Tongue (tissue), 2 donors: ENCODE data around the gene LIMCH1. TPM values are rescaled to one million over a fixed set of nuclear protein-coding genes. Genes with fewer than 3 reads are reported as not detected.

ENCODE experiments used
- DNase-seq: peaks from one replicate; pipeline ENCODE4 v3.0.0-alpha.2; 2015
- total RNA-seq: library from RNA; depleted of rRNA; stranded (reverse); fragments of >200 nt; gene quantifications from one replicate; pipeline ENCODE4 v1.2.3, GENCODE V29; 2014

LIMCH1 gene
- total RNA-seq, 1 donor from 2014 or later, result 177 TPM

DNA sequence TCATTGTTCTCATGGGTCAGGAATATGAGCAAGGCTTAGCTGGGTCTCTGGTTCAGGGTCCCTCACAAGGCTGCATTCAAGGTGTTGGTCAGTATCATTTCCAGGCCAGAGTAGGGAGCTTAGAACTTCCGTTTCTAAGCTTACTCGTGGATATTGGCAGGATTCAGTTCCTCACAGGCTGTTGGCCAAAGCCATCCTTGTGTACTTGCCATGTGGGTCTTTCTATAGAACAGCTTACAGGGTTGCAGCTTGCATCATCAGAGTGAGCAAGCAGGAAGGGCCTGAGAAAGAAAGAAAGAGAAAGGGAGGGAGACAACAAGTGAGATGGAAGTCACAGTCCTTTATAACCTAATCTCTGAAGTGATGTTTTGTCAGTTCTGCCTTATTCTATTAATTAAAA is 5.1 kb upstream of the LIMCH1 start:
- no peak for DNase-seq

DNA sequence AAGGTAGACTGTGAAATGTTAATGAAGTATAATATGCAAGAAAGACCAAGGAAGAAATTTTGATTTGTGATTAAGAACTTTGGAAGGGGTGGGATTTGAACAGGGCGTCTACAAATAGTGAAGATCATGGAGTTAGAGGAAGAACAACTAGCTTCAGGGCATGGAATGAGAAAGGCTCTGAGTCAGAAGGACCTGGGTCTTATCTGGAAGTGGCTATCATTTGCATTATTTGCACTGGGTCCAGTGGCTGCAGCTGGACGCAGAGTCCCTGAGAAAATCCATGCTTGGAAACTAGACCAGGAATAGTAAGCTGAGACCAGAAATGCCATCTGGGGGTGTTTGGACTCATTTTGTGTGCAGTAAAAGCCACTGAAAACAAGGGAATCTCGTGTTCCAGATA is 4.3 kb upstream of the LIMCH1 start:
- no peak for DNase-seq

DNA sequence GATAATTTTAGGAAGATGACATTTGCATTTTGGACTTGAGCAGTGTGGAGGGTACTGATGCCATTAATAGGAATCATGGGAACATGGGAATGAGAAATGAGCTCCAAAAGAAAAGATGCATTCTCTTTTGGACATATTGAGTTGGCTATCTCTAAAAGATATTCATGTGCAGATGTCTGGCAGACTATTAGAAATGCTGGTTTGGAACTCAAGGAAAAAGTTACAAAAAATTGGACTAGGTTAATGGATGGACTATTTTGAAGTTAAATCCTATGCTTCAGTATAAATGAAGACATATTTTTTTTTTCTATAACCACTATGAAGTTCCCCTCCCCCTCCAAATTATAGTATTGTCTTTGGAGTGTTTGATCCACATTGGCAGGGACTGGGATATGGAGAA is 3.6 kb upstream of the LIMCH1 start:
- no peak for DNase-seq

DNA sequence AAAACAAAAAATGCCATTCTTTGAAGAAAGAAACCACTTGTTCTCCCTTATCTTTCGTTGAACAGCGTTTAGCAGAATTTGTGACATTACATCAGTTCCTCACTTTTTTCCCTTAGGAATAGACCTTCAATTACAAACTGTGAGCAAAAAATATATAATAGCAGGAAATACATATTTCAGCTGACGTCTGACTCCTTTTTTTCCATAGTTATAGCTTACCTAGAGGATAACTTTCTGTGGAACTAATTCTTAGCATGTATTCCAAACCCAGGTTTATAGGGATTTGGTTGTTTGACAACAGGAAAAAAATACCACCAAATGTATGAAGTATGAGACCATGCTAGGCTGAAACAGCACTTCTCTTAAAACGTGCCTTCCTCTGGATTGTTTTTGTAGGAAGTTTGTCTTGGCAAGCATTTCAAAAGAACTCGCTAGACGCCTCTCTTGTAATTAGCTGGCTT is 2.0 kb upstream of the LIMCH1 start:
- peak; percentile 48 for DNase-seq

DNA sequence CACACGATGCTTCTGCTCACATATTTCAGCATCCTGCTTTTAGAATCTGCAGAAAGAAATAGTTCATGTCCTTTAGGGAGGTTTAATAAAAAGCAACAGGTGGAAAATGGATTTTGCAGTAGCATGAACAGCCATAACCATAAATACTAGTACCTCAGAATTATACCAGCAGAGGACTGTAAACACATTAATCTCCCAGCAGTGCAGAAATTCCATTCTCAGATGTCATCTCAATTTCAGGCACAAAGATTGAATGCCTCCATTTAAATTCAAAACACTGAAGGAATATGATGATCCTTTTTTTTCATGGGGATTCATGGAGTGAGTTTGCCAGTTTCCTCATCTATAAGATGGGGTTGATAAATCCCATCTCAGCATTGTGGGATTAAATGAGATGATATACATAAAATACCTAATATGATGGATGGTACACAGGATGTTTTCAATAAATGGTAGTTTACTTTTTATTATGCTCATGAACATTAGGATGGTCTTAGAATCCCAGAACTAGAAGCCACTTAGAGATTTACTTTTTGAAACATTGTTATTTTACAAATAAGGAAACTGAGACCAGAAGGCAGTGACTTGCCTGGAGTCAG is 566 bp upstream of the LIMCH1 start:
- DNase-seq, result no peak

DNA sequence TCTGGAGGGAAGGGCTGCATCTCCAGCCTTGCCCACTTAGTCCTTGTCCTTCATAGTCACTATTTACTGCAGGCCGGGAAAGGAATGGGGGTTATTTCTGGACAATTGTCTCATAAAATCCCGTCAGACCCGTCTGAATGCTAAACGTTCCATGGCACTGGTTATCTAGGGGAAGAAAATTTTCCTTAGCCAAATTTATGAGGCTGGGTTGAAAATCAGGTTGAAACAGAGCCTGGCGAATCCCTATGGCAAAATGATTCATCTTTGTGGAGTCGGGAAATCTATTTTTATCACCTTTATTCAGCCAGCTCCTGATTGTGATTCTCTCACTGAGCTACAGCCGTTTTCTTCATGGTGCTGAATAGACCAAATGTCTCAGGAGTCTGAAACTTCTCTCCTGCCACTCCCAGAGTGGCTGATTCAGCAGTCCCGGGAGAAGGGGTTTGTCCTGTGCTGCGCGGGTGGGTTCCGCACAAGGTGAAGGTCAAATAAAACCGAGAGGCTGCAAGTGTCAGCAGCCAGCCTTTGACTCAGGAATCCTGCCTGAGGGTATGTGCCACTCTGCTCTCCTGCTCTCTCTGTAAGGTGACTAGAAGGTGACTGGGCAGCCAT is 1.0 kb downstream of the LIMCH1 start:
- no peak for DNase-seq

DNA sequence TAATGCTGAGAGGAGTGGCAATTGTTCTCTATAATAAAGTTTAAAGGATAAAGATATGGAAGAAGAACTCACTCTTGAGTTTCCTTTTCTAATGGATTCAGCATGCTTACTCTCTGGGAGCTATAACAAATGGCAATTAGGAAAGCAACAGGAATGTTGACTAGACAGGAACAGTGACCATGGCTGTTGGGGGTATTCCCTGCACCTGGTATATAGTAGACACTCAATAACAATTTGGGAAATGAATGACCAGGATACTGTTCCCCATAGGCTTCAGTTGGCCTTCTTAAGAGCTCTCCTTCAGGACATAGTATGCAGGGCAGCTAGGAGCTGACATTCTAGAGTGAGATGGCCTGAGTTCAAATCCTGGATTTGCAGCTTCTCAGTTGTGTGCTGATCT is 1.8 kb downstream of the LIMCH1 start:
- no peak for DNase-seq

DNA sequence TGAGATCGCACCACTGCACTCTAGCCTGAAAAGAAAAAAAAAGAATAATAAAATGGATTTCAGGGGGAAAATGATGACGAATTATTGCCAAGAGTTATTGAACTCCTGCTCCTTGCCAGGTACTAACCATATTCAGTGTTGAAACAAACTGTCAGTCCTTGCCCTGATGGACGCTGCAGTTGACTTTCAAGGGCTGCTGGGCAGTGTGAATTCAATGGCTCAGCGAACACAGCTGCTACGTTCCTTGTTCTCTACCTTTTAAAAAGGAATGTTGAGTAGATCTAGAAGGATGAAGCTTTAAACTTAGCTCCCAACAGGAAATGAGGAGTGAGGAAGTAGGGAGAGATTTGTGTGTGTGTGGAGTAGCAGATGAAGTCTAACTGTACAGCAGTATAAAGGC is 2.7 kb downstream of the LIMCH1 start:
- no peak for DNase-seq

DNA sequence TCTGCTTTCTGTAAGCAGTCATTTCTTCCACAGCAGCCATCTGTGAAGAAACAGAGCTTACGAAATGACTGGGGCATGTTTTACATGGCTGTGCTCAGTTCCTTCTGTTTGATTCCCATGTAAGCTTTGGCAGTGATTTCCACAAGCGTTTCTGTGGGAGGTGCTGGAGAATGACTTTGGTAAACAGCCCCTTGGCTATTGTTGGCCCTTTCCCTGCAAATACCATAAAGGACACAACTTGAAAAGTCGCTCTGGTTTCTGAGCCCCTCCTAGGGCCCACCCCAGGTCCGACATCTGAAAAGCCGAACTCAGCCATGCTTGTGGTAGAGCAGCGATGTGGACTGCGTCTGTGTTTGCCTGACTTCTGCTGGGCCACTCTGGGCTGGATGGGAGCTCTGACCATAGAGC is 3.7 kb downstream of the LIMCH1 start:
- peak; percentile 69 for DNase-seq

DNA sequence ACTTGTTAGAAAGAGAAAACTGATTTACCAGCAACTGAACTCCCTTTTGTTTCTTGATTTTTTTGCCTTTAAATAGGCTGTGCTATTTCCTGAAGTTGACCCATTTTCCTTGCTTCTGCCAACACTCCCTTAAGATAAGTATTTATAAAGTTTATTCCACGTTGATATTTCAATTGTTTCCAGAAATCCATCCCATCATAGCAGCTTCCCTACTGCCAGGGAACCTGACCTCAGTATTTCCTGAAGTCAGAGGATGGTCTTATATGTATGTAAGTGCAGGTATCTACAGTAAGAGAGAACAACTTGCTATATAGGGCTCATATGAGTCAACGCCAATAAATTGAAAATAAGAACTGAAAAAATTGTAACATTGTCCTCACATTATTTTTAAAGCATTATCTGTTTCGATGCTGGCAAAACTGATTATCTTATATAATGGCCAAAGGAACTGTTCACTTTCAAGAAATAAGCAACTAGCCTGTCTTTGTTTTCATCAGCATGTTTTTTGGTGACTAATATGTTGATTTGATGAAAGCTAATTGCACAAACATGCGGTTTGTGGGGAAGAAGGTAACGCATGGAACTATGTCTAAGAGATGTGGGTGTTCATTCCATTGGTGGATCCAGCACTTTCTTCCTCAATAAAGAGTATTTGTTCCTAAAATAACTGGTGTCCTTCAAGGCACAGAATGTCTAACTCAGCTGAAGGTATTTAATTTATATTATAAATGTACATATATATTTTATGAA is 4.7 kb downstream of the LIMCH1 start:
- no peak for DNase-seq

DNA sequence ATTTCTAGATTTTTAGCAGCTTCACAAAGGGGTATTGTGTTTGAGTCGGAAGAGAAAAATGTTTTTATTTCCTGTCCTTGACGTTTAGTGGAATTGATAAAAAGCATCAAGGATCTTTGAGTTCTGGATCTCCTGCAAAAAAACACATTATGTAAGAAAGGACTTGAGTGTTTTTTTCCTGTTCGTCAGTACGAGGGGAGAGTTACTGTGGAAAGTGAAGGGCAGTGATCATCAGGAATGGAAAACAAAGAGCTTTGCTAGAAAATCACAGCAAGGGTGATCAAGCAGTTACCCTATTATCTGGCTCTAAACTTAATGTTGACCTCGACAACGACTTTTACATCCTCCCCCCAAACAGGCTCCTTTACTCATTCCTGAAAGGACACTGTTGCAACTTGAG is 7.3 kb downstream of the LIMCH1 start:
- no peak for DNase-seq

DNA sequence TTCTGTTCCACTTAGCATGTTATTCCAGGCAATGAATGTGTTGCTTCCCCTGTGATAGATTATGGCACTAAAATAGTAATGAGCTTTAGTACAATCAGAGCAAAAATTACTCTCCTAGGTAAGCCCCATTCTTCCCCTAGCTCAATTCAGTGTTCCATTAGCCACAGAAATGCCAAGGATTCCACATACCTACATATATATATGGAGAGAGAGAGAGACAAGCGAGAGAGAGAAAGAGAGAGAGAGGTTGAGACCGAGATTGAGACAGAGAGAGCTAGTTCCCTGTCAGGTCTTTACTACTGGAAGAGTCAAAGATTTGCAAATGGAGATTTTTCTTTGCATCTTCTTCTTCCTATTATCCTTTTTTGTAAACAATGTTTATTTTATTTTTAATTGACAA is 8.7 kb downstream of the LIMCH1 start:
- DNase-seq, result no peak

DNA sequence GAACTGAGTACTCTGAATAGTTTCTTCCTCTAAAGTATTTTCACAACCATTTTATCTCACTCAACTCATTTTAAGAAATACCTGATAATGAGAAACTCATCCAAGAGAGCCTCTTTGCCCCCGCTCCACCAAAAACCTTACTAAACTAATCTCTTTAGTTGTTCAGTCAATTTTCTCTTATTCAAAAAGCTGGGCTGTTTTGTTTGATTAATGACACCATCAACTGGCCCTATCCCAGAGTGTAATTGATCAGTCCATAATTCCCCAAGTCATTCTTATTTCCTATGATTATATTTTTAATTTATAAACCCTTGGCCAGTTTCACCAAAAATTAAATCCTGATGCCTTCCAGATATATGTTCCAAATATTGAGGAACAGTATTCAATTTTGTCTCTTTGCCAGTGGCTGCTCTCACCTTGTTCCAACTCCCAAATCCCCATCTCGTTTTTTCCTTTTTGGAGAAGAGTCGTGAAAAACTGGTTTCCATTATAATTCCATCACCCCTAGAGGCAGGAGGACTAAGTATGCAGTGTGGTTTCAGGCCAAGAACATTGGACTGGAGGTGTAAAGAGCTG is 10.4 kb downstream of the LIMCH1 start:
- DNase-seq, result no peak

DNA sequence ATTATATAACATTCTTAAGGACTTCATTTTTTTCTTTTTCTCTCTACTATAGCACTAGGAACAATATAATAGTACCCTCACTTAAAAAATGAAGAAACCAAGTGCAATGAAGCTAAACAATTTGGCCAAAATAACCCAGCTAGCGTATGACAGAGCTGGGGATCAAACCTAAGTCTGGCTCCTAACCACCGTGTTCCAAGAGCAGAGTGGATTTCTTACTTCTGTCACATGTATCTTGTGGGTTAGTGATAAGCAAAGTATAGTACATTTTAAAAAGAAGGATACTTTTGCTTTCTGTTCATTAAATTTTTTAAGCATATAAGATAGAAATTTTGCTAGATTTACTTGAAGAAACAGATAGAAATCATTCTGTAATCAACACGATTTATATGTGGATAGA is 11.5 kb downstream of the LIMCH1 start:
- no peak for DNase-seq

DNA sequence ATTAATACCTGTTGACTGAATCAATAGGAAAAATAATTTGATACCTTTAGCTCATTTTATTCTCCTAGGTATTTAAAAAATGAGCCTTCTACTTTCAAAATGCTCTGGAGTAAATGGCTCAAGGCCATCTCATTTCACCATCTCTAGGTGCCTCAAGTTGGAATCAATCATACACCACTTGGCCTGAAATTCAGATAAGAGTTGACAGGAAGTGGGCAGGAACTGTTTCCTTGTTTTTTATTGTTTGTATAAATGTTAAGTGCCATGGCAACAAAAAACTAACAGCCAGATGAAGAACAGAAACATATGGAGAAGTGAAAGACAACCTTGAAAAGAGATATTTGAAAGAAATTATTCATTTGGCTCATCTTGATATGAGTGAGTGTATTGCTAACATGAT is 12.4 kb downstream of the LIMCH1 start:
- DNase-seq, result no peak

DNA sequence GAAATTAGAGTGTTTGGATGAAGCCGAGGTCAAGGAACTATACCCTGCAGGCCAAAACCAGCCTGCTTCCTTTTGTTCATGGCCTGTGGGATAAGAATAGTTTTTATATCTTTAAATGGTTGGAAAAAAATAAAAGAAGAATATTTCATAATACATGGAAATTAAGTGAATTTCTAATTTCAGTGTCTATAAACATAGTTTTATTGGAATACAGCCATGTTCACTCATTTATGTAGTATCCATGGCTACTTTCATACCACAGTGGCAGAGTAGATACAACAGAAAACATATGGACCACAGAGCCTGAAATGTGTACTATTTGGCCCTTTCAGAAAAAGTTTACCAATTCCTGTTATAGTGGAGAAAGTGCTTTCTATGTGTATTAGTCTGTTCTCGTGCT is 13.6 kb downstream of the LIMCH1 start:
- DNase-seq, result no peak

DNA sequence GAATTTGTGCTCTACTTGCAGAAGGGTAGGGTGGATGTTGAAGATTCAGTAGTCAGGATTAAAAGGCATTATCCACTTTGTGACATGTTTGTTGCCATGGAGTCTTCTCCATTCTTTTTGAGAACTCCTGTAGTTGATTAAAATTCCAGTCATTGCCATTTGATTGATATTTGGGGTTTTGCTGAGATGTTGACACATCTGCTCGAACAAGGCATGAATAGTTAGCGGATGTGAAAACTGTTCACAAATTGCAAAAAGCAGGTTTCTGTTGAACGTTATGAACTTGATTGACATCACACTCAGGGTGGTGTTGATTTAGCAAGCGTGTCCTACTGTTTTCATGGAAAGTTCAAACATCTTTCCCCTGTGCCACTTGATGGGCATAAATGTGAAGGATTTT is 16.9 kb downstream of the LIMCH1 start:
- DNase-seq, result no peak

DNA sequence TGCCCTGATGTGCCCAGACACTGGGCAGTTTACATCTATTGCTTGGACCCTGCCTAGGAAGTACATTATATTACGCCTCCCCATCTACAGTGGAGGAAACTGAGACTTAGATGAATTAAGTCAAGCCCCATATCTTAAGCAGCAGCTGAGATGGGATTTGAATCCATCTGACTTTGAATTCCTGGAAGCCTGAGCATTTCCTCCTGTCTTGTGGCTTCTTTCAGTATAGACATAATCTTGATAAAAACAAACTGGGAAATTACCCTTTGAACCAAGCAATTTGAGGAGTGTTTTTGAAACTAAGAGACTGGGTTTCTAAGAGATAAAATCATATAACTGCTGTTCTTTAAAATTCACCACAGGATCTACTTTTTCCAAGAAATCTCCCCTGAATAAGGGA is 18.6 kb downstream of the LIMCH1 start:
- DNase-seq, result no peak

DNA sequence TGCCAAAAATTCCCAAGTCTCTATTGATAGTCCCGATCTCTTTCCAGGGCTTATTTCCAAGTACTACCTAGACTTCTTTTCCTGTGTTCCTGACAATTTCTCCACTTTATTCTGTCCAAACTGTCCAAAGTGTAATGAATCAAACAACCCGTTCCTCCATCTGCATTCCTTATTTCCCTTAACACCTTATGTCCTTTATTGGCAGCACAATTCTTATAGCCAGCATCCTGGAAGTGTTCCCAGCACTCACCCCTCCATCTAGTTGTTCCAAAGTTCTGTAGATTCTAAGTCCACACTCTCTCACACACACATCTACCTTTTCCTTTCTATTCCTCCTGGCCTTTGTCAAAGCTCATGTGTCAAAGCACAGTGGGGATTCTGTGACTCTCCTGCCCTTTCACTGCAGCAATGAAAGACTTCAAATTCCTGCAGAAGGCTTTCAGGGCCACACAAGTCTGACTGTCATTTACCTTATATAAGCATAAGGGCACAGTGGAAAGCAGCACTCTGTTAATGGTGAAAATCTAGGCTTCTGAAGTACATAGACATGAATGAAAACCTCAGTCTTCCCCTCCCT is 22.1 kb downstream of the LIMCH1 start:
- no peak for DNase-seq

DNA sequence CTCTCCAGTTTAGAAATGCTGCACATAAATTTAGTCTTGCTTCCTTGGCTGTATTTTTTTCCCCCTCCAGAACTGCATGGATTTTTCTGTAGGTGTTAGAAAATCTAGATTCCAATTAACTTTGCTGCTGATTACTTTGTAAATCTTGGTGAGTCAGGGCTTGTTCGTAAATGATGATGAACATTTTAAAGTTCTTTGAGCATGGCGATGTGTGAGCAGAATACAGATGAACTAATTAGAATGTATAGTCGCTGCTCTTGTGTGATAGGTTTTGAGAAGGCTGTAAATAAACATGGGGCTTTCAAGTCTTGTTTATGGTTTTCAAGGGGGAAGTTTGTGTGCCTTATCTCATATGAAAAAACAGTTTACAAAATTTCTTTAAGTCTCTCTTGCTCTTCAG is 23.3 kb downstream of the LIMCH1 start:
- DNase-seq, result no peak

DNA sequence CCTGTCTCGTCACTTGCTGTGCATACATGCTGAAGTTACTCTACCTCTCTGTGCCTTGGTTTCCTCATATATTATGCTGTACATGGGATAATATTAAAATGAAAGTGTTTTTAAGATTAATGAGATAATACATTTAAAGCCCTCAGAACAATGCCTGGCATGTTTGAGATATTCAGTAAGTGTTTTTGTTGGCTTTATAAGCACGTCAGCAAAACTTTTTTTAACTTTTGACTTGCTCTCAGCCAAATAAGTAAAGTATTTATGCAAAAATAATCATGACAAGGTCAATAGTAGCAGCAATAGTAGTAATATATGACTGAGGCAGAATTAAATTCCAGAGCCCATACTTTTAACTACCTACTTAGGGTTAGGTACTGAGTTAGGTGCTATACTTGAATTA is 29.2 kb downstream of the LIMCH1 start:
- DNase-seq, result no peak

DNA sequence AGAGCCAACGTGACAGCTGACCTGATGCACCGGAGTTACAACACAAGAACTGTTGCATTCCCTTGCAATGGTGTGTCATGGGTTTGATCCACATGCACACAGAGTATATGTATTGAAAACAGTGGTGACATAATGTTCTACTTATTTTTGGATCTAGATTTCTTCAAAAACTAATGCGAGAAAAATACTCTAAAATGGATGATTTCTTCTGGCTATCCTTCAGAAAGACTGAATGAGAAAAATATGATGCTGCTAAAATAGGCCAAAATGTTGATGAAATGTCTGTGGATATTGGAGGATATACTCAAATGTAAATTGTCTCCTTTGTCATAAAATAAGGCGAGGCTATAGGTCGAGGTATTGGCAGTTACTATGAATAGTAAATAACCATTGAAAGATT is 30.4 kb downstream of the LIMCH1 start:
- no peak for DNase-seq

DNA sequence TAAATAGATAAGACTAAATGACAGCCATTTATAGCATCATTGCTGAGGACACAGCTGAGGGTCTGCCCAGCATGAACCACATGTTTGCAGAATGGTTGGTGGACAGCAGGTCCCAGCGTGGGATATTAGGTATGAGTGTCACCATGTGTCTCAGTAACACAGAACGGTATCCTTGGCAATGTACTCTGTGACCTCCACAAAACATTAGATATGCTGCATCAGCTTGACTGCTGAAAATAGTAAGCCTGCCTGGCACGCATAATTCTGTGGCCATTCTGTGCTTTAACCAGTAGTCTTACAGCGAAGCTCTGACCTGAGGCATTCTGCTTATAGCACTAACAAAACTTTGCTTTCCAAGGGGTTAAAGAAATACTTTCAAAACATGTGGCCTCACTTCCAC is 32.0 kb downstream of the LIMCH1 start:
- DNase-seq, result peak; percentile 81
